Activated CD8-positive, alpha-beta T cell treated with anti-CD3 and anti-CD28 coated beads for 36 hours (primary cell): ENCODE results near the gene FBP1. TPM values are rescaled to one million over a fixed set of nuclear protein-coding genes. Genes with fewer than 3 reads are reported as not detected.

ENCODE experiments used
- ATAC-seq: fragments of 200-7000 bp; cut with Tn5 transposase; one replicate; pipeline ENCODE4 v1.10.0; 2021; ENCODE audit warnings: mild to moderate bottlenecking, moderate library complexity
- CTCF ChIA-PET: fragments of 350-600 bp; sonication (Branson Sonifier 250); formaldehyde crosslinking; loops from one replicate; lab custom pipeline; 2021; ENCODE audit warnings: antibody characterized with exemption; lab: Charles Lee
- POLR2A ChIA-PET: fragments of 350-600 bp; sonication (Branson Sonifier 250); formaldehyde crosslinking; loops from one replicate; lab custom pipeline; 2021; ENCODE audit warnings: antibody characterized with exemption; lab: Charles Lee
- DNase-seq: peaks from one replicate; pipeline ENCODE4 v3.0.0-alpha.2; 2020
- H3K27ac Mint-ChIP-seq: one replicate; pipeline ENCODE4 v1.8.0; 2021; ENCODE audit warnings: mild to moderate bottlenecking, mixed read lengths
- H3K27me3 Mint-ChIP-seq: one replicate; pipeline ENCODE4 v1.8.0; 2021; ENCODE audit warnings: mixed read lengths
- H3K36me3 Mint-ChIP-seq: one replicate; pipeline ENCODE4 v1.8.0; 2021; ENCODE audit warnings: low read depth, mixed read lengths
- H3K4me1 Mint-ChIP-seq: one replicate; pipeline ENCODE4 v1.8.0; 2021; ENCODE audit warnings: low read depth, mixed read lengths
- H3K4me3 Mint-ChIP-seq: one replicate; pipeline ENCODE4 v1.8.0; 2021; ENCODE audit warnings: mild to moderate bottlenecking, moderate library complexity, mixed read lengths
- H3K9me3 Mint-ChIP-seq: one replicate; pipeline ENCODE4 v1.8.0; 2021; ENCODE audit warnings: mixed read lengths
- intact Hi-C: fragments of 100-400 bp; cut with micrococcal nuclease; formaldehyde crosslinking; loops from one replicate; pipeline ENCODE4 v1.10.0; 2022
- total RNA-seq, 2 experiments: library from RNA; stranded (reverse); gene quantifications; one replicate each; pipeline ENCODE4 v1.2.3, GENCODE V29; 2021
- TF ChIP-seq, protein P1 (sequence below): fragments of 200-600 bp; IDR thresholded peaks from one replicate; pipeline ENCODE4 v1.8.0; 2022; ENCODE audit warnings: antibody characterized with exemption, mild to moderate bottlenecking

Gene FBP1
- total RNA-seq, 2 experiments from 2014 or later: 1.2 to 1.4 TPM

DNA sequence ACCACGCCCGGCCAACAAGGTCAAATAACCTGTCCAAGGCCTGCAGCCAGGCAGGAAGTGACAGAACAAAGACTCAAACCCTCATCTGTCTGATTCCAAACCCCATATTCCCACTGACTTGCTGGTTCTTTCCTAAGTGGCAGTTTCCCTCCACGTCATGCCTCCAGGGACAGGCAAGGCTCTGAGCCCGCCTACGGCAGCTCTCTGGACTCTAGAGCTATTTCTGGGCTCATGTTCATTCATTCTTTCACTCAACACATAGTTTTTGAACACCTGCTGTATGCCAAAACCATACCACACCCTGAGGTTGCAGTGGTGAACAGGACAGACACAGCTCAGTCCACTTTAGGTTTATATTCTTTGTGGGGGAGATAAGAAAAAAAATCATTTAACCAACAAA is 5.2 kb upstream of the FBP1 start:
- Mint-ChIP-seq H3K27ac (no peak overlapping the region), H3K4me3 (no peak overlapping the region), H3K9me3 (no peaks in the 10 kb centered on the region), H3K4me1 (peaks cover 9% of the 10 kb centered on the region), H3K36me3 (no peaks in the 10 kb centered on the region), H3K27me3 (no peaks in the 10 kb centered on the region)
- no peak for DNase-seq
- no peak for ATAC-seq
- POLR2A ChIA-PET: interaction anchor here (0.7 kb wide), 1 partner anchor 1646 kb away, joined by 3 read pairs; no protein-coding TSS in a partner anchor
- CTCF ChIA-PET: interaction anchor here (0.9 kb wide), 1 partner anchor 37 kb away, joined by 3 read pairs; no protein-coding TSS in a partner anchor
- intact Hi-C loops: no loop called here
- TF ChIP-seq, protein P1, sequence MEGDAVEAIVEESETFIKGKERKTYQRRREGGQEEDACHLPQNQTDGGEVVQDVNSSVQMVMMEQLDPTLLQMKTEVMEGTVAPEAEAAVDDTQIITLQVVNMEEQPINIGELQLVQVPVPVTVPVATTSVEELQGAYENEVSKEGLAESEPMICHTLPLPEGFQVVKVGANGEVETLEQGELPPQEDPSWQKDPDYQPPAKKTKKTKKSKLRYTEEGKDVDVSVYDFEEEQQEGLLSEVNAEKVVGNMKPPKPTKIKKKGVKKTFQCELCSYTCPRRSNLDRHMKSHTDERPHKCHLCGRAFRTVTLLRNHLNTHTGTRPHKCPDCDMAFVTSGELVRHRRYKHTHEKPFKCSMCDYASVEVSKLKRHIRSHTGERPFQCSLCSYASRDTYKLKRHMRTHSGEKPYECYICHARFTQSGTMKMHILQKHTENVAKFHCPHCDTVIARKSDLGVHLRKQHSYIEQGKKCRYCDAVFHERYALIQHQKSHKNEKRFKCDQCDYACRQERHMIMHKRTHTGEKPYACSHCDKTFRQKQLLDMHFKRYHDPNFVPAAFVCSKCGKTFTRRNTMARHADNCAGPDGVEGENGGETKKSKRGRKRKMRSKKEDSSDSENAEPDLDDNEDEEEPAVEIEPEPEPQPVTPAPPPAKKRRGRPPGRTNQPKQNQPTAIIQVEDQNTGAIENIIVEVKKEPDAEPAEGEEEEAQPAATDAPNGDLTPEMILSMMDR: no peak

DNA sequence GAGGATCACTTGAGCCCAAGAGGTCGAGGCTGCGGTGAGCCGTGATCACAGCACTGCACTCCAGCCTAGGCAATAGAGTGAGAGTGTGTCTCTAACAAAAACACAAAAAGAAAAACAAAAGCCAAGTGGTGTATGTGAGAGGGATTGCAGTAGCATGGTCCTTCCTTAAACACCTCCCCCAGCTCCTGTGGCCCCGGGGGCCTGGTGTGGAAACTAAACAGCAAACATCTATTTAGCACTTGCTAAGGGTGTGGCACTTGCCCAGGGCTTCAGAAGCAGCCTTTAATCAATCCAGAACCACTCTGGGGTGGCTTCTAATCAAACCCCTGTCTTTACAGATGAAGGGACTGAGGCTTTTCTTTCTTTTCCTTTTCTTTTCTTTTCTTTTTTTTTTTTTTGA is 4.4 kb upstream of the FBP1 start:
- Mint-ChIP-seq H3K27ac (no peak overlapping the region), H3K27me3 (peaks cover 1% of the 10 kb centered on the region), H3K9me3 (no peaks in the 10 kb centered on the region), H3K36me3 (no peaks in the 10 kb centered on the region), H3K4me3 (no peak overlapping the region), H3K4me1 (peaks cover 13% of the 10 kb centered on the region)
- intact Hi-C loops: no loop called here
- POLR2A ChIA-PET: no interaction called here
- DNase-seq: no peak
- TF ChIP-seq, protein P1: no peak
- no peak for ATAC-seq
- CTCF ChIA-PET: interaction anchor here (0.9 kb wide), 1 partner anchor 37 kb away, joined by 3 read pairs; no protein-coding TSS in a partner anchor

DNA sequence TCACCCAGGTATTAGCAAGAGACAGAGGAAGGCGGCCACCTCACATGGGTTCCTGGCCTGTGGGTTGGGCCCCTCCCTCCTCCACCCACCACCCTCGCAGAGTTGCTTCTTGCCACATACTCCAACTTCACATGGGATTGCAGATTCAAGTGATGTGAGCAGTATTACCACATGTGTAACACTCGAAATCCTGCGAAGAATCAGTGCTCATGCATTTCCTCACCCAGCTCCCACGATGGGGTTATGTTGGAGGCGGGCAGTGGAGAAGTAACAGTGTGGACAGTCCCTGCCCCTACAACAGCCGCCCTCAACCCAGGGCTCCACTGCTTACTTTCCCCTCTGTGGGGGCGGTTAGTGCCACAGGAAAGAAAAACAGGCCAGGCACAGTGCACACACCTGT is 3.9 kb upstream of the FBP1 start:
- ChIA-PET CTCF (no interaction called here), POLR2A (no interaction called here)
- Mint-ChIP-seq H3K9me3 (no peaks in the 10 kb centered on the region), H3K36me3 (no peaks in the 10 kb centered on the region), H3K4me3 (no peak overlapping the region), H3K4me1 (peaks cover 18% of the 10 kb centered on the region), H3K27me3 (peaks cover 4% of the 10 kb centered on the region), H3K27ac (no peak overlapping the region)
- no peak for ATAC-seq
- intact Hi-C loops: no loop called here
- TF ChIP-seq, protein P1: no peak
- no peak for DNase-seq

DNA sequence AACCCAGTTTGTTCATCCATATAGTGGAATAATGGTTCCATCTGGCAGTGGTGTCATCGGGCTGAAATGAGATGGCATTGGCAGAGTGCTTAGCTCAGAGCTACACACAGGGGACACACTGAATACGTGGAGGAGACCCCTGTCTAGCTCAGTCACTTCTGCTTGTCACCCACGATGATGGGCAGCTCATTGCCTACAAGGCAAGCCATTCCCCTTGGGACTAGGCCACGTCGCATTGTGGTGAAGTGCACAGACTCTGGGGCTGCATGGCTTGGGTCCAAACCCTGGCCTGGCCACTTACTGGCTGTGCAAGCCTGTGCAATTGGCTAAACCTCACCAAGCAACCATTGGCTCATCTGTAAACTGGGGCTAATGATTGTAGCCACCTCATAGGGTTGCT is 3.2 kb upstream of the FBP1 start:
- Mint-ChIP-seq H3K27me3 (peaks cover 4% of the 10 kb centered on the region), H3K4me1 (peaks cover 18% of the 10 kb centered on the region), H3K36me3 (no peaks in the 10 kb centered on the region), H3K27ac (no peak overlapping the region), H3K4me3 (no peak overlapping the region), H3K9me3 (no peaks in the 10 kb centered on the region)
- no peak for DNase-seq
- ATAC-seq: no peak
- intact Hi-C loops: no loop called here
- POLR2A ChIA-PET: no interaction called here
- TF ChIP-seq, protein P1: no peak
- CTCF ChIA-PET: interaction anchor here (1.1 kb wide), 1 partner anchor 14 kb away, joined by 4 read pairs; no protein-coding TSS in a partner anchor

DNA sequence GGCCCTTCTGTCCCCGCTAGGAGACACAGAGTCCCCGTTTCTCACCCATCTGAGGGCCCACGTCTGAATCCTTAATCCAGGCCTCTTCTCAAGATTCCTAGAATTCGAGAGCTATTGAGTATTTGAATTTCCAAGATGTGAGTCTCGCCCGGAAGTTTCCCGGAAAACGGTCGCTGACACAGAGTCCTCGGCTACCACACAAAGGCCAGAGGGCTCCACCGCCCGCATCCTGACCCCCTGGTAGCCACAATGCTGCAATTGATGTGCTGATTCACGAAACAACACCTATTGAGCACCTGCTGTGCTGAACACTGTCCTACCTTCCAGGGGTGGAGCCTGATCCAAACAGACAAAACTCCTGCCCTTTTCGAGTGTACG is 670 bp upstream of the FBP1 start:
- CTCF ChIA-PET: interaction anchor here (1.2 to 1.3 kb wide), 2 partner anchors 29 to 41 kb away, joined by 3 read pairs; no protein-coding TSS in a partner anchor
- Mint-ChIP-seq H3K27ac (peak overlapping the region; percentile 85), H3K36me3 (no peaks in the 10 kb centered on the region), H3K27me3 (peaks cover 8% of the 10 kb centered on the region), H3K4me3 (peak overlapping the region; percentile 70), H3K4me1 (peaks cover 18% of the 10 kb centered on the region), H3K9me3 (no peaks in the 10 kb centered on the region)
- DNase-seq (peak; percentile 19), ATAC-seq (no peak)
- POLR2A ChIA-PET: interaction anchor here (1.2 kb wide), 1 partner anchor 23 kb away, joined by 3 read pairs; no protein-coding TSS in a partner anchor
- TF ChIP-seq, protein P1: no peak
- intact Hi-C loops: no loop called here
